ENCODE measurements around the gene CENPV.
"Not testable (repeated sequence)": the region's sequence is repeated elsewhere in the genome, so short reads cannot be mapped to it uniquely, and the experiment has no call there.

Gene CENPV

GRCh38 chr17:16353317-16354174, at the start of gene CENPV:
TSS of gene CENPV (minus strand) at chr17:16353469. CDS start at chr17:16353436, 33 bp downstream.
- peak; percentile 62 for DNase-seq

DNA sequence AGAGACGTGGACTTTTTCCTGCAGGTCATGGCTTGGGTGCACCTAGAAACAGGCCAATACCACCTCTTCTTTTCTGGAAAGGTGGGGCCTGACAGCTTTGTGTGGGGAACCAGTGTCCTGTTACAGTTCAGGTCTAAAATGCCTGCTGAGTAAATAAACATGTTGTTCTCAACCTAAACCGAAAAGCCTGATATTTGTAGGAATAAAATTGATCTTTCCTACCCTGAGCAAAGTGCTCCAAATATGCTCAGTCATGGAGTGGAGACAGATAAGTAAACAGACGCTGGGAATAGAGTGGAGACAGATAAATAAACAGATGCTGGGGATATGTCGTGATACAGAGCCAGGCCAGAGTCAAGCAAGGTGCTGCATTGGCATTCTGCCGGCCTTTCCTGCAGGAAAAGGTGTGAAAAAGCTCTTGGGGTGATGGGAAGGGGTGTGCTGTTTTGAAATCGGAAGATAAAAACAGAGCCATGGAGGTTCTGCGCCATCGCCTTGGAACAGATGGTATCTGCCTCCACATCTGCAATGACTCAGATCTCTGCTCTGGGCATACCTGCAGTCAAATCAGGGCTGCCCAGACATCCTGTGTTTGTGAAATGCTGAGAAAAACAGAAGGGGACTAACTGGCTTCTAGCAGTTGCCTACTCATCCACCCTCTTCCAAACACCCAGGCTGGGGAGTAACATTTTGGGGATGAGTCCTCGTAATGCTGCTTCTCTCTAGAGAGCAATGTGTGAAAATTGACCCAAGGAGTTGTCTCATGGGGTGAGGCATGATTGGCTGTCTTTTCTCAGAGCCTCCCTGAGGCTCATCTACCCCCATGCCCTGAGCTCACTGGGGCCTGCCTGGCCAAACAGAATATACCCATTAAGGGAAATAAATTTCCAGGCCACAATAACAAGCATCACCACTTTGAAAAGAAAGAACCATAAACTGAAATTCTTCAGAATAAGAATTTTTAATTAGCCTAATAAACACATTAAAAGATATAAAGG, 45.3 kb upstream of the CENPV start:
- peak; percentile 79 for DNase-seq

- peak; percentile 59 for DNase-seq
Observed at GRCh38 chr17:16396693-16397092, 43.4 kb upstream of the CENPV start.

DNA sequence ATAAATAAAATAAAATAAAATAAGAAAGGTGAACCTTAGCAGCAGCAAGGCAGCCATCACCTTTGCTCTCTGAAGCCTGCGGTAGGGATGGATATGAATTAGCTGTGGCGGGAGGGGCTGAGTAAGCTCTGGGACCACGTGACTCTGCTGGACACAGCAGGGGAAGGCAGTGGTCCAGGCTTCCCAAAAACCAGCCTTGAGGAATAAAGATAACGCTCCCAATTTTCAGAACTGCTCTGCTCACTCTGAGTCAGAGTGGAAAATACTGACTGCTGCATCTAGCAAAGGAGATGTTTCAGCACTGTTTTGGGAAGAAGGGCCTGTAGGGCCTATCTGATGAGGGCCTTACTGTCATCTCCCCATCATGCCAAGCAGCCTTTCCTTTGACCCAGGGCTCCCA, 42.6 kb upstream of the CENPV start:
- DNase-seq = not testable (repeated sequence)

- DNase-seq = not testable (repeated sequence)
Observed at GRCh38 chr17:16392491-16392890, 39.2 kb upstream of the CENPV start.

DNA sequence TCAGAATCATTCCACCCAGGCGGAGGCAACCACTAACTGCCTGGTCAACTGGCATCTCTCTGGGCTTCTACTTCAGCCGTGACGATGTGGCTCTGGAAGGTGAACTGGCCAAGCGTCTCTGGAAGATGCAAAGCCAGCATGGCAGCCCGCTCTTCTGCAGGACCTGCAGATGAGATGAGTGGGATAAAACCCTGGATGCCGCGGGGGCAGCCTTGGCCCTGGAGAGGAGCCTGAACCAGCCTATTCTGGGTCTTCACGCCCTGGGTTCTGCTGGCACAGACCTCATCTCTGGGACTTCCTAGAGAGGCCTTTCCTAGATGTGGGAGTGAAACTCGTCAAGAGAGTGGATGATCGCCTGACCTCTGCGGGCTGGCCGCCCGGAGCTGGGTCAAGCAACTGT, 38.2 kb upstream of the CENPV start:
- no peak for DNase-seq

DNA sequence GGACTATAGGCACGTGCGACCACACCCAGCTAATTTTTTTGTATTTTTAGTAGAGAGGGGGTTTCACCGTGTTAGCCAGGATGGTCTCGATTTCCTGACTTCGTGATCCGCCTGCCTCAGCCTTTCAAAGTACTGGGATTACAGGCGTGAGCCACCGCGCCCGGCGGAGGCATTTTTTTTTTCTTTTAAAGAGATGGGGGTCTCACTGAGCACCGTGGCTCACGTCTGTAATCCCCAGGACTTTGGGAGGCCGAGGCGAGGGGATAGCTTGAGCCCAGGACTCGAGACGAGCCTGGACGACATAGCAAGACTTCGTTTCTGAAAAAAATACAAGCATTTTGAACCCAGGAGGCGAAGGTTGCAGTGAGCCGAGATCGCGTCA, 32.8 kb upstream of the CENPV start:
- not testable (repeated sequence) for DNase-seq

DNA sequence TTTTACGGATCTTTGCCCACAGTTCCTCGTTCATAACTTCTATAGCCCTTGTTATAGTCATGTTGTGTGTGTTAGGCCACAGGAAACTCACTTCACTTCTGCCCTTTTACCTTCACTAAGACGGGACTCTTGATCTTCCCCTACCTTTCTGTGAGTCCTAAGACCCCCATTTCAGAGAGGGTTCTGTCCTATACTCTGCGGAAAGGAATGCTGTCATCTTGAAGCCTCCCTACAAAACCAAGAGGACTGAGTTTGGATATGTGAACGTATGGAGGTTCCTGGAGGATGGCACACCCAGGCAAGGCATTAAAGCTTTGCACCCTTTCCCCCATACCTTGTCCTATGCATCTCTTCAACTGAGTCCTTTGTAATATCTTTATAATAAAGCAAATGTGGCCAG, 31.3 kb upstream of the CENPV start:
- no peak for DNase-seq

DNA sequence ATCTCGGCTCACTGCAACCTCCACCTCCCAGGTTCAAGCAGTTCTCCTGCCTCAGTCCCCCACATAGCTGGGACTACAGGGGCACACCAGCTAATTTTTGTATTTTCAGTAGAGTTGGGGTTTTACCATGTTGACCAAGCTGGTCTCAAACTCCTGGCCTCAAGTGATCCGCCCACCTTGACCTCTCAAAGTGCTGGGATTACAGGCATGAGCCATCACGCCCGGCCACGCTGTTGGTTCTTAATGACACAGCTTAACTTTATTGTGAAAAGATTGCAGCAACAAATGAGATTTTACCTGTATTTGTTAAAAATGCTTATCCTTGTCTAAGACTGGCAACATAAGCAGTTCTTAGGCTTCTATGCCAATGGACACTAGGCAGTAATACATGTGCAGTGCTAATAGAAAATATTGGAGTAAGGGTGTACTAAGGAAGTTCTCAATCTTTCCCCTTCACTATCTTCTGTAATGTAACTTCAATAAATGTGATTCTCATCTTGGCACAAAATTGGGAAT, 30.6 kb upstream of the CENPV start:
- no peak for DNase-seq

DNA sequence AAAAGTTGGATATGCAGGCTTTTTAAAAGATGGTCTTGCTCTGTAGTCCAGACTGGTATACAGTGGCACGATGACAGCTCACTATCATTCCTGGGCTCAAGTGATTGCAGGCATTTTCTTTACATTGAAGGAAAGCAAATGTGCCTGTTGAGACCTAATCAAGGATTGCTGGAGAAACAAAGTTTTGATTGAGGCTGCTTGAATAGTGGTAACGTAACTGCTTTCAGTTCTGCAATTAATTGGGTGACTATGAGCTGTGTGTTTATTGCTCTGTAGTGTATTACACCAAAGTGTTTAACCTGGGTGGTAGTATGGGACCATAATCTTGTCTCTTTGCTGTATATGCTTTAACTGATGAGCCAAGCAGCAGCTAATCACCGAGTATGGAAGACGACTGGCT, 29.9 kb upstream of the CENPV start:
- no peak for DNase-seq

GRCh38 chr17:16381496-16381820, 28.2 kb upstream of the CENPV start:
- DNase-seq = no peak

DNA sequence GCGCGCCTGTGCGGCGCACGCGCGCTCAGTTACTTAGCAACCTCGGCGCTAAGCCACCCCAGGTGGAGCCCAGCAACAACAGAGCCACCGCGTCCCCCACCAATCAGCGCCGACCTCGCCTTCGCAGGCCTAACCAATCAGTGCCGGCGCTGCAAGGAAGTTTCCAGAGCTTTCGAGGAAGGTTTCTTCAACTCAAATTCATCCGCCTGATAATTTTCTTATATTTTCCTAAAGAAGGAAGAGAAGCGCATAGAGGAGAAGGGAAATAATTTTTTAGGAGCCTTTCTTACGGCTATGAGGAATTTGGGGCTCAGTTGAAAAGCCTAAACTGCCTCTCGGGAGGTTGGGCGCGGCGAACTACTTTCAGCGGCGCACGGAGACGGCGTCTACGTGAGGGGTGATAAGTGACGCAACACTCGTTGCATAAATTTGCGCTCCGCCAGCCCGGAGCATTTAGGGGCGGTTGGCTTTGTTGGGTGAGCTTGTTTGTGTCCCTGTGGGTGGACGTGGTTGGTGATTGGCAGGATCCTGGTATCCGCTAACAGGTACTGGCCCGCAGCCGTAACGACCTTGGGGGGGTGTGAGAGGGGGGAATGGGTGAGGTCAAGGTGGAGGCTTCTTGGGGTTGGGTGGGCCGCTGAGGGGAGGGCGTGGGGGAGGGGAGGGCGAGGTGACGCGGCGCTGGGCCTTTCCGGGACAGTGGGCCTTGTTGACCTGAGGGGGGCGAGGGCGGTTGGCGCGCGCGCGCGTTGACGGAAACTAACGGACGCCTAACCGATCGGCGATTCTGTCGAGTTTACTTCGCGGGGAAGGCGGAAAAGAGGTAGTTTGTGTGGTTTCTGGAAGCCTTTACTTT, 27.6 kb upstream of the CENPV start, which contains the start of gene UBB:
UBB (plus strand) TSS at position 452 of the 856 bp plus-strand sequence. CDS start 817 bp downstream, outside the sequence.
- DNase-seq = peak; percentile 98

- no peak for DNase-seq
Observed at GRCh38 chr17:16379654-16380053, 26.4 kb upstream of the CENPV start.

DNA sequence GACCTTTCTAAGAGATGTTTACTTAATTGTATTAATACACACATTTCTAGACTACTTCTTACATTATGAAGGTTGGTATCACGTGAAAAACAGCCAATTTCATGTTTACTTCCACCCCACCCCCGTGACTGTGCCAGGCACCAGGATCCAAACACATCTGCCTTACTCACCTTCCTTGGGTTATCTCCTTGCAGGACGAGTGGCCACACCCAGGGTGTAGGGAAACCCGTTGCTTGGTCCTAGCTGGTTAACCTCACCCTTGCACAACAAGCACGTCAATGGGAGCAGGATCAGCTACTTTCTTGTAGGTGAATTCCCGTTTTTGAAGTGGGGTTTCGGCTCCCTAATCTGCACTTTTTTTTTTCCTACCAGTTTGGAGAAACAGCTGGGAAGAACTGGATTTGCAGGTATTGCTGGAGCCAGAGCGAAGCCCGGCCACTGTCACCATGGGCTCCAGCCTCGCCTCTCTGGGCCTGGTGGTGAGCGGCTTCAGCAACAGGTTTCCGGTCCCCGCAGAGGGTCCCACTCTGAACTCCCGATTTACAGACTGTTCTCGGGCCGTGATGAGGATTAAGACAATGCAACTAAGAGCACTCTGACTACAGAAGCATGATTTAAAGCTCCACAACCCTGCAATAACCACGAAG, 25.5 kb upstream of the CENPV start:
- DNase-seq = peak; percentile 61

DNA sequence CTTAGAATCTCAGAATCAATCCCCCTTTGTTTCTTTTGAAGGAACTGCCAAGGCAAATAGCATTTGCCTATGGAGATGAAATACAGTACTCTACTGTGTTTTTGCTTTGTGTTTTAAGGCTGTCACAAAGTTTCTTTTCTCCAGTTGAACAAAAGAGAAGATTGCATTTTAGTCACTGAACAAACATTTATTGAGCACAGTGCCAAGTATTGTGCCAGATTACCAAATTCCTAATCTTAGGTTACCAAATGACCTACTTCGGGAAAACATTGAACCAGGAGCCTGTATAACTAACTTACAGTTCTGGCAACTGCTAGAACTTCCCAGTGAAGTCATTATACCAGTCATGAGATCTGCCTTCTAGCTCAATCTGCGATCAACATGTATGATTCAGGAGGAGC, 24.7 kb upstream of the CENPV start:
- DNase-seq = no peak

- DNase-seq = no peak
Observed at GRCh38 chr17:16374146-16374938, 21.1 kb upstream of the CENPV start.

DNA sequence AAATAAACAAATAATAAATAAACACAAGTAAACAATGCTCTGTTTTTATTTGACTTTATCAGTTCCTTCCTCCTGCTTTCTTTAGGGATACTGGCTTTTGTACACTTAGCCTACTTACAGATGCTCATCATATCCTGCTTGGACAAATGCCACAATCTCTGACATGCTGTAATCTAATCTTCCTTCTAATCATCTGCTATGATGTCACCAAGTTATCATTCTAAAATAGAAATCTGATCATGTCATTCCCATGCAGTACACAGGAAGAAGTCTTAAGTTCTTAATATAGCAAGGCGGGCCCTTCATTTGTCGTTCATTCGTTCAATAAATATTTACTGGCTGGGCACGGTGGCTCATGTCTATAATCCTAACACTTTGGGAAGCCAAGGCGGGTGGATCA, 18.5 kb upstream of the CENPV start:
- DNase-seq = no peak

DNA sequence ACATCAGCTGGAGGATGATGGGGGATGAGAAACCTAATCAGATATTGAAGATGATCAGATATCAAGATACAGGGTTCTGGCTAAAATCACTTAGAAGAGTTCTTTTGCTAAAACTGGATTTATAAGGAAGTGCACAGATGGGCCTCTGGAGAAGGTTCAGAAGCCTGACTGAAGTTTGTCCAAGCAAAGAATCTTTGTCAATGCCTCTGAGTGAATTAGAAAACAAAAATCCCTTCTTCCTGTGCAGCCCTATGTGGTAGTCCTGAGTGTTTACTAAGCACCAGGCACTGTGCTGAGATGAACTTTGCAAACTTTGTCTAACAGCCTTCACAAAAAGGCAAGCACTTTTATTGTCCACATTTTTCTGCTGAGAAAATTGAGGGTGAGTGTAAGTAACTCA, 11.4 kb upstream of the CENPV start:
- DNase-seq = no peak

- peak; percentile 84 for DNase-seq
Observed at GRCh38 chr17:16363749-16364536, 10.7 kb upstream of the CENPV start.

DNA sequence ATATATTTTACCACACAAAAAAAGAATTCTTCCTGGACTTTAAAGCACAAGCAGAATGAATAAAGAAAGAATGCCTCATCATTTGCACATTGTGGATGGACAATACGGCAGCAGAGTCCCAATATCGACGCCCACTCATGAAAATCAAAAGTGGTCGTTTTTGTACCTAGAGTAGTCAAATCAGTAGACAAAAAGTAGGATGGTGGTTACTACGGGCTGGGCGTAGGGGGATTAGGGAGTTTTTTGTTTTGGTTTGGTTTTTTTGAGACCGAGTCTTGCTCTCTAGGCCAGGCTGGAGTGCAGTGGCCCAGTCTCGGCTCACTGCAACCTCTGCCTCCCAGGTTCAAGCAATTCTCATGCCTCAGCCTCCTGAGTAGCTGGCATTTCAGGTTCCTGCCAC, 8.6 kb upstream of the CENPV start:
- DNase-seq = no peak

All from hematopoietic multipotent progenitor cell treated with erythropoietin and hydrocortisone succinate and interleukin-3 and kit ligand, for 8 days (in vitro differentiated cells).